Astrocyte (in vitro differentiated cells and primary cell): ENCODE data around the gene NFIL3. TPM values are rescaled to one million over a fixed set of nuclear protein-coding genes. Genes with fewer than 3 reads are reported as not detected.

Experiments used
- DNase-seq: peaks from one replicate; pipeline ENCODE4 v3.0.0-alpha.2; 2010; ENCODE audit warnings: low read depth
- FAIRE-seq: peaks from 2 replicates; lab custom pipeline; 2011; peaks lifted over from hg19 to GRCh38; lab: Jason Lieb, UNC
- H2AFZ ChIP-seq: 2 replicates; pipeline ENCODE4 v1.6.0; 2012; ENCODE audit warnings: low read depth, low read length, inconsistent platforms
- H3K27ac ChIP-seq: 2 replicates; pipeline ENCODE4 v1.5.1; 2011; ENCODE audit warnings: low read depth, low read length, inconsistent platforms
- H3K27me3 ChIP-seq: 2 replicates; pipeline ENCODE4 v1.6.0; 2011; ENCODE audit warnings: low read length, inconsistent platforms; ENCODE audit not compliant: insufficient read depth
- H3K36me3 ChIP-seq: 2 replicates; pipeline ENCODE4 v1.5.1; 2011; ENCODE audit warnings: low read length, inconsistent platforms; ENCODE audit not compliant: insufficient read depth
- H3K4me1 ChIP-seq: 2 replicates; pipeline ENCODE4 v1.5.1; 2011; ENCODE audit warnings: low read length, inconsistent platforms; ENCODE audit not compliant: insufficient read depth
- H3K4me2 ChIP-seq: 2 replicates; pipeline ENCODE4 v1.6.0; 2012; ENCODE audit warnings: low read length, inconsistent platforms
- H3K4me3 ChIP-seq: 2 replicates; pipeline ENCODE4 v1.5.1; 2011; ENCODE audit warnings: low read depth, mild to moderate bottlenecking, low read length, inconsistent platforms; ENCODE audit not compliant: insufficient read depth
- H3K79me2 ChIP-seq: 2 replicates; pipeline ENCODE4 v1.6.0; 2012; ENCODE audit warnings: mild to moderate bottlenecking, low read length, inconsistent platforms; ENCODE audit not compliant: insufficient read depth
- H3K9ac ChIP-seq: 2 replicates; pipeline ENCODE4 v1.6.0; 2012; ENCODE audit warnings: mild to moderate bottlenecking, low read length, inconsistent platforms
- H3K9me3 ChIP-seq: 2 replicates; pipeline ENCODE4 v1.5.1; 2012; ENCODE audit warnings: low read depth, mild to moderate bottlenecking, low read length, inconsistent platforms; ENCODE audit not compliant: insufficient read depth
- H4K20me1 ChIP-seq: 2 replicates; pipeline ENCODE4 v1.6.0; 2012; ENCODE audit warnings: low read length, inconsistent platforms; ENCODE audit not compliant: insufficient read depth
- H3K27ac Mint-ChIP-seq: one replicate; pipeline ENCODE4 v1.8.0; 2021; ENCODE audit warnings: mild to moderate bottlenecking, mixed read lengths; ENCODE audit not compliant: unreplicated experiment
- H3K27me3 Mint-ChIP-seq: one replicate; pipeline ENCODE4 v1.8.0; 2021; ENCODE audit warnings: low read depth, mixed read lengths; ENCODE audit not compliant: unreplicated experiment
- H3K36me3 Mint-ChIP-seq: one replicate; pipeline ENCODE4 v1.8.0; 2021; ENCODE audit warnings: low read depth, mixed read lengths; ENCODE audit not compliant: unreplicated experiment
- H3K4me1 Mint-ChIP-seq: one replicate; pipeline ENCODE4 v1.8.0; 2021; ENCODE audit warnings: low read depth, mixed read lengths; ENCODE audit not compliant: unreplicated experiment
- H3K4me3 Mint-ChIP-seq: one replicate; pipeline ENCODE4 v1.8.0; 2021; ENCODE audit warnings: mild to moderate bottlenecking, moderate library complexity, mixed read lengths; ENCODE audit not compliant: unreplicated experiment
- H3K9me3 Mint-ChIP-seq: one replicate; pipeline ENCODE4 v1.8.0; 2021; ENCODE audit warnings: mild to moderate bottlenecking, mixed read lengths; ENCODE audit not compliant: unreplicated experiment
- CTCF ChIP-seq: IDR thresholded peaks from 2 replicates; pipeline ENCODE4 v1.5.1; 2011; ENCODE audit warnings: low read depth, mild to moderate bottlenecking, inconsistent platforms, low read length, moderate library complexity; ENCODE audit not compliant: insufficient read depth
- EZH2 ChIP-seq: IDR thresholded peaks from 2 replicates; pipeline ENCODE4 v1.6.1; 2012; ENCODE audit warnings: mild to moderate bottlenecking, low read length, inconsistent platforms; ENCODE audit not compliant: insufficient read depth
- total RNA-seq: library from RNA; stranded (reverse); gene quantifications from 2 replicates; pipeline ENCODE4 v1.2.1, GENCODE V29; 2021

Gene NFIL3
- total RNA-seq, 1 donor from 2014 or later, result 32.4 TPM

GRCh38 chr9:91393826-91394225 is 29.8 kb downstream of the NFIL3 start:
- H3K27me3 ChIP-seq, result no peaks in the 10 kb centered on the region
- Mint-ChIP-seq H3K4me1 (peaks cover 14% of the 10 kb centered on the region), H3K9me3 (no peaks in the 10 kb centered on the region), H3K27ac (no peak overlapping the region), H3K36me3 (no peaks in the 10 kb centered on the region), H3K4me3 (no peak overlapping the region), H3K27me3 (no peaks in the 10 kb centered on the region)
- H4K20me1 ChIP-seq, result no peaks in the 10 kb centered on the region
- FAIRE-seq (no peak), DNase-seq (no peak)
- H3K79me2 ChIP-seq, result no peaks in the 10 kb centered on the region
- no peak overlapping the region for H3K27ac ChIP-seq
- no peak overlapping the region for H2AFZ ChIP-seq
- no peaks in the 10 kb centered on the region for H3K9me3 ChIP-seq
- H3K4me2 ChIP-seq, result no peak overlapping the region
- H3K9ac ChIP-seq, result no peak overlapping the region
- H3K4me3 ChIP-seq, result no peak overlapping the region
- no peaks in the 10 kb centered on the region for H3K36me3 ChIP-seq
- TF ChIP-seq CTCF (no peak), EZH2 (no peak)
- H3K4me1 ChIP-seq, result peaks cover 15% of the 10 kb centered on the region

GRCh38 chr9:91392435-91392834 is 31.2 kb downstream of the NFIL3 start:
- Histone ChIP-seq H3K27ac (no peak overlapping the region), H3K36me3 (no peaks in the 10 kb centered on the region), H3K4me2 (no peak overlapping the region), H3K4me1 (peaks cover 15% of the 10 kb centered on the region), H3K4me3 (no peak overlapping the region), H3K9ac (no peak overlapping the region), H3K27me3 (no peaks in the 10 kb centered on the region), H3K79me2 (no peaks in the 10 kb centered on the region), H4K20me1 (no peaks in the 10 kb centered on the region), H3K9me3 (no peaks in the 10 kb centered on the region), H2AFZ (no peak overlapping the region)
- no peak for FAIRE-seq
- Mint-ChIP-seq H3K27ac (no peak overlapping the region), H3K9me3 (no peaks in the 10 kb centered on the region), H3K4me3 (no peak overlapping the region), H3K4me1 (peaks cover 14% of the 10 kb centered on the region), H3K27me3 (no peaks in the 10 kb centered on the region), H3K36me3 (no peaks in the 10 kb centered on the region)
- DNase-seq, result no peak
- TF ChIP-seq EZH2, result no peak
- no peak for TF ChIP-seq CTCF

GRCh38 chr9:91391818-91392217 is 31.8 kb downstream of the NFIL3 start:
- Mint-ChIP-seq H3K4me3 (no peak overlapping the region), H3K36me3 (no peaks in the 10 kb centered on the region), H3K27me3 (no peaks in the 10 kb centered on the region), H3K4me1 (peaks cover 14% of the 10 kb centered on the region), H3K27ac (no peak overlapping the region), H3K9me3 (no peaks in the 10 kb centered on the region)
- Histone ChIP-seq H3K4me1 (peaks cover 15% of the 10 kb centered on the region), H3K4me3 (no peak overlapping the region), H3K27me3 (no peaks in the 10 kb centered on the region), H3K36me3 (no peaks in the 10 kb centered on the region), H2AFZ (no peak overlapping the region), H3K9me3 (no peaks in the 10 kb centered on the region), H3K9ac (no peak overlapping the region), H3K4me2 (no peak overlapping the region), H4K20me1 (no peaks in the 10 kb centered on the region), H3K79me2 (no peaks in the 10 kb centered on the region), H3K27ac (no peak overlapping the region)
- no peak for DNase-seq
- FAIRE-seq, result no peak
- no peak for TF ChIP-seq CTCF
- TF ChIP-seq EZH2, result no peak
